Kidney glomerular epithelial cell (primary cell): ENCODE data around the gene LRP5.

Experiments
- DNase-seq: peaks from one replicate; lab custom pipeline; 2025; lab: John Stamatoyannopoulos, UW

The LRP5 gene

DNA sequence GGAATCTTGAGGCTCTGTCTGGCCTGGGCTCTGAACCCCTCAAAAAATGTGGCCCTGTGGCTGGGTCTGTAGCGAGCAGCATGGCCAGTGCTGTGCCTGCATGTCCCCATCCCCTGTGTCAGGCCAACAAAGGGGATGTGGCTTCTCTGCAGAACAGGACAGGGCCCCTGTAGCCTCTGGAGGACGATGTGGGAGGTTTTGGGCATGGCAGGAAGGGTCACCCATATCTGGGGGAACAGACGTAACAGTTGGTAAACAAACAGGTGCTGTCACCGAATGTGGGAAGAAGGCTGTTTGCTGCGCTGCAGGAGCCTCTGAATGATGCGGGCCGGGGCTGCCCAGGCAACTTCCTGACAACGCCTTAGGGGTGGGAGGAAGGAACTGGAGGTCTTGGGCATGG lies 35.0 kb downstream of the LRP5 start:
- DNase-seq = no peak

DNA sequence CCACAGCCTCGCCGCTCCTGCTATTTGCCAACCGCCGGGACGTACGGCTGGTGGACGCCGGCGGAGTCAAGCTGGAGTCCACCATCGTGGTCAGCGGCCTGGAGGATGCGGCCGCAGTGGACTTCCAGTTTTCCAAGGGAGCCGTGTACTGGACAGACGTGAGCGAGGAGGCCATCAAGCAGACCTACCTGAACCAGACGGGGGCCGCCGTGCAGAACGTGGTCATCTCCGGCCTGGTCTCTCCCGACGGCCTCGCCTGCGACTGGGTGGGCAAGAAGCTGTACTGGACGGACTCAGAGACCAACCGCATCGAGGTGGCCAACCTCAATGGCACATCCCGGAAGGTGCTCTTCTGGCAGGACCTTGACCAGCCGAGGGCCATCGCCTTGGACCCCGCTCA lies 35.5 kb downstream of the LRP5 start:
- no peak for DNase-seq

DNA sequence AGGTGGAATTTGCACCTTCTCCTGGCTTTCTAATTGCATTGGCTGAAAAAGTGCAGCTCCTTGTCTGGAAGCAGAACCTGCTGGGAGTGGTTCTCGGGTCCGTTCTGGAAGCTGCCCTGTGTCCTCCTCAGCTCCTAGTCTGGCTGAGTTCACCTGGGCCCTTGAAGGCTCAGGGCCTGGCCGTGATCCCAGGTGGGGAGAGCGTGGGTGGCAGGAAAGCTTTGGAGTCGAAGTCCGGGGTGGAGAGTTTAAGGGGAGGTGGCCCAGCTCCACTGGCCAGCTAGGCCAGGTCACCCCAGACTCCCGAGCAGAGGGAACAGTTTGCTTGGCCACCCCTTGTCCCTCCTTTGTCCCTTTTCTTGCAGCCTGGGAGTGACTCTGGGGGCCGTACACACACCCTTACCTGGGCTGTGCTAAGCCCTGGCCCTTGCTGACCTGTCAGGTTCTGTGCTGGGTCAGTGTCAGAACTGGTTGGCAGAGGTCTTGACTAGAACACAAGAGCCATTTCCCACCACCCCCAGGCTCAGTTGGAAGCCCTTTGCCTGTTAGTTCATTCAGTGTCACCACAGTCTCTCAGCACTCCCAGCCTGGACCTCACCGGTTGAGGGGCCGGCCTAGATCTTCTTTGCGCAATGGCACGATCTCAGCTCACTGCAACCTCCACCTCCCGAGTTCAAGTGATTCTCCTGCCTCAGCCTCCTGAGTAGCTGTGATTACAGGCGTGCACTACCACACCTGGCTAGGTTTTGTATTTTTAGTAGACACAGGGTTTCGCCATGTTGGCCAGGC lies 37.3 kb downstream of the LRP5 start:
- no peak for DNase-seq

DNA sequence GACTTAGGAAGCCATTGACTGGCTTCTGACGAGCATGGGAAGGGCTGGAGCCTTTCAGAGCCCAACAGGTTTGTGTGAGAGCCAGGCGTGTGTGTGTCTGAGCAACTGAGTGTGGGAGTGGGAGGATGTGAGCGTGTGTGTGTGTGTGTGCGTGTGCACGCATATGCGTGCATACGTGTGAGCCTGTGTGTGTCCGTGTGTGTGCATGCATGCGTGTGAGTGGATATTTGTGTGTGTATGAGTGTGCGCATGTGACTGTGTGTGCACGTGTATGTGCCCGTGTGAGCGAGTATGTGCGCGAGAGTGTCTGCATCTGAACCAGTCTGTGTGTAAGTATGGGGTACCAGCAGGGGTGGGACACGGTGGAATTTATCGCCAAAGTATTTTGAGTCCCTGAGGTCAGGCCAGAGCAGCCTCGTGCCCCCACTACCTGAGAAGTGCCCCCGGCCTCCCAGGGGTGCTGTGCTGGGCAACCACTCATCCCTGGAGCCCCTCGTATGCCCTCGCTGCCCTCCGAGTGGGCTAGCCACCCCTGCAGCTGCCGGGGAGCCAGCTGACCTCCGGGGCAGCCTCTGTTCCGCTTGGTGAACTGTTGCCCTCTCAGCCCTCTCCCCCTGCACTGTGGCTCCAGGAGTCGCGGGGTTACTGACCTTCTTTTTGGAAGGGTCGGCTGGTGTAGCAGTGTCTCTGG lies 38.5 kb downstream of the LRP5 start:
- no peak for DNase-seq

DNA sequence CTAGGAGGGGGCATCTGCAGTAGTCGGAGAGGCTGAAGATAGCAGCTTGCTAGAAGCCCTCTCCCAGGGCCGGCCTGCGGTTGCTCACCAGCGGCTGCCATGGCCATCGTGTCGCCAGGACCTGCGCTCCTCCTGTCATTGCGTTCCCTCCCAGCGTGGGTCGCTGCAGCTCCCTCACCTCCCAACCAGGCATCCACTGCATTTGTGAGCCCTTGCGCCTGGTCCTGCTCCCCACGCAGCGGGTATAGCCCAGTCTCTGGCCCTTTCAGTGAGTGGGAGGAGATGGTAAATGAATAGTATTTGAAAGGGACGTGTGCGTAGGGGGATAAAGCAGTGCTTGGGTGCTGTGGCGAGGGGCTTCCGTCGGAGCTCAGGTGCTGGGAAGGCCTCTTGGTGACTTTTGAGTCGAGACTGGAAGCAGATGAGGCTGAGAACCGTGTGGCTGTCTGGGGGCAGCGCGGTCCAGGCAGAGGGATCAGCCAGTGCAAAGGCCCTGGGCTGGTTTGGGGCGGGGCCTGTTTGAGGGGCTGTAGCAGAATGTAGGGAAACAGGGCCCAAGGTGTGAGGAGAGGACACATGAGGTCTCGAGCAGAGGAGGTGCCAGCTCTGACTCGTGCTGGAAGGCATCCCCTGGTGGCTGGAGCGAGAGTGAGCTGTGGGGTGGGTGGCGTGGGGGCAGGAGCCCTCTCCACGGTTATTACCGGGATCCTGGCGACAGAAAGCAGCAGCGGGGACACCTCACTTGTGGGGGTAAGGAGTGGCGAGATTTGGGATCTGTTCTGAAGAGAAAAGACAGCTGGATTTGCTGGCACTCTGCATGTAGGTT lies 39.3 kb downstream of the LRP5 start:
- DNase-seq = no peak

DNA sequence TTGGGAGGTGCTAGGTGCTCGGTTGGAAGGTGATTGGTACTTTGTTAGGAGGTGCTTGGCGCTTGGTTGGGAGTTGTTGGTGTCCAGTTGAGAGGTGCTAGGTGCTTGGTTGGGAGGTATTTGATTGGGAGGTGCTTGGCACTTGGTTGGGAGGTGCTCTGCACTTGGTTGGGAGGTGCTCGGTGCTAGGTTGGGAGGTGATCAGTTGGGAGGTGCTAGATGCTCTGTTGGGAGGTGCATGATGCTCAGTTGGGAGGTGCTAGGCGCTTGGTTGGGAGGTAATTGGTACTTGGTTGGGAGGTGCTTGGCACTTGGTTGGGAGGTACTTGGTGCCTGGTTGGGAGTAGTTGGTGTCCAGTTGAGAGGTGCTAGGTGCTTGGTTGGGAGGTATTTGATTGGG lies 40.2 kb downstream of the LRP5 start:
- DNase-seq = no peak

DNA sequence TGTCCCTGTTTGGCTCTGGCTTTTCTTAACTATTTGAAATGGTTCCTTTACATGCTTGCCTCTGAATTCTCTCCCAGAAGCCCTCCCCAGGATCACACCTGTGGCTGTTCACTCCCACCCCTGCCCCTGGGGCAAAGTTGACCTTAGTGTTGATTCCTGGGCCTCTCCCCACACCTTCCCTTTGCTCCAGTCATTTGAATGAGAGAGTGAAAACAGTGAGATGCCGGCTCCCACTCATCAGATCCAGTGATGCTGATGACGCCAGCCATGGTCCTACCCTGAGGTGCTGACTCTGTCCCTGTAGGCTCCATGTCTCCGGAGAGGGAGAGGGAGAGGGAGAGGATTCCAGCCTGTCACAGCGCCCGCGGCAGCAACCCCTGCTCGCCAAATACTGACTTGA lies 40.7 kb downstream of the LRP5 start:
- DNase-seq = no peak

DNA sequence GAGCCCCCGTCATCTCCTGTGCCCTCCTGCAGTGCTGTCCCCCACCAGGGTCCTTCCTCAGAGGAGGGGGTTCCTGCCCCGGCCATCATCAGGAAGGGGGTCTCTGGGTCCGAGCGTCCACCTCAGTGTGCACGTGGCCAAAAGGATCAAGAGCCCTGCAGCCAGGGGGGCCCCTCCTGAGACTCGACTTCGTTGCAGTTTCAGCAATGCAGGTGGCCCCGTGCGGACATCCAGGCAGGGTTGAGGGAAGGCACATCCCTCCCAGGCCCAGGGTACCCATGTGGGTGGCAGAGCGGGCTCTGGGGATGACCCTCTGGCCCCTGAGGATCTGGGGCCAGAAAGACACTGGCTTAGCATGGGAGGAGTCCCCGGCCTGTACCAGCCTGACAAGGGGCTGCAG lies 41.3 kb downstream of the LRP5 start:
- DNase-seq = no peak

DNA sequence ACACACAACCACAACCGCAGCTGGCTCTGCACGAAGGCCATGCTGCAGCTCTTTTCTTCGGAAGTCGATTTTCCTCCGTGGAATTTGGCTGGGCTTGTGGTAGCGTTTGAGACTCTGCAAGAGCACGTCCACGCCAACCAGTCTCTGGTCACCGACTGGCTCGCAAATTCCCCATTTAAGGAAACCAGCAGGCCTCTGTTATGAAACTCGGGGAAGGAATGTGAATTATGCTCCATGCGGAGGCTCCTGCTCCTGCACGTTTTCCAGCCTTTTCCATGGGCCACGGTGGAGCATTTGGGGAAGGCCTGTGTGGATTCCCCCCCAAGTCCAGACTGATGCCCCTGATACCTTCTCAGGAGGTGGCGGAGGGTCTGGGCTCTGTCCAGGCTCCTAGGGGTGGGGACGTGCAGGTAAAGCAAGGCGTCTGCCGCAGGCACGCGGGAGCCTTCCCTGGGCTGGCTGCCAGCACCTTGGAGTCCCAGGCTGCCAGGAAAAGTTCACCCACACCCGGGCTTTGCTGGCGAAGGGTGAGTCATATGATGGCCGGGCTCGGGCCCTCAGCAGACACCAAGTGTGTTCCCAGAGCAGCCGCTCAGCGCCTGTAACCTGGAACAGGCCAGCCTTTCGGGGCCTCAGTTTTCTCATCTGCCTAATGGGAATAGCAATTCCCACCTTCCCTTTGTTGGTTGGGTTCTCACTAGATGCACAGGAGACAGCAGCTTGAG lies 41.9 kb downstream of the LRP5 start:
- DNase-seq = peak; percentile 12

DNA sequence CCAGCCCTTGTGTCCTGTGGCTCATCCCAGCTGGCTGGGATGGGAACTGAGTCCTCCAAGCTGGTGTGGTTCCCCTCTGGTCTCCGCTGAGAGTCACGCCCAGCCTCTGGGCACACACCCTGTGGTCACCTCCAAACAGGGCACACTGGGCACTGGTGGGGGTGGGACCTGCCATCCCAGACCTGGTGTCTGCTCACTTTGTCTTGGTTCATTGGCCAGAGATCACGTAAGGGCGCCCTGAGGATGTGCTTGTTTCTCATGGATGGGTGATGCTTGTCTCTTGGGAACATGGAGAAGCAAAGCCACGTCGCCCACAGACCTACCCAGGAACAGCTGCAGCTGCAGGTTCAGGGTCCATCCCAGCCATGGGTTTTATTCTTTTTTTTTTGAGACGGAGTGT lies 43.1 kb downstream of the LRP5 start:
- DNase-seq = no peak

DNA sequence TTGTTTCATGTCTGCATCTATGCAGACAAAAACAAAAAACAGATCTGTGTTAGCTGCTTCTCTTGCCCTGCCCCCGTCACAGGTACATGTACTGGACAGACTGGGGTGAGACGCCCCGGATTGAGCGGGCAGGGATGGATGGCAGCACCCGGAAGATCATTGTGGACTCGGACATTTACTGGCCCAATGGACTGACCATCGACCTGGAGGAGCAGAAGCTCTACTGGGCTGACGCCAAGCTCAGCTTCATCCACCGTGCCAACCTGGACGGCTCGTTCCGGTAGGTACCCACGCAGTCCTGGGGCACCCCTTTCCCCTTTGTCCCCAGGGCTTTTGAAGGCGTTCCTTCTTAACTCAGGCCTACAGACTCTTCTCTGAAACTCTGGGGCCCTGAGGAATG lies 45.2 kb downstream of the LRP5 start:
- DNase-seq = no peak

DNA sequence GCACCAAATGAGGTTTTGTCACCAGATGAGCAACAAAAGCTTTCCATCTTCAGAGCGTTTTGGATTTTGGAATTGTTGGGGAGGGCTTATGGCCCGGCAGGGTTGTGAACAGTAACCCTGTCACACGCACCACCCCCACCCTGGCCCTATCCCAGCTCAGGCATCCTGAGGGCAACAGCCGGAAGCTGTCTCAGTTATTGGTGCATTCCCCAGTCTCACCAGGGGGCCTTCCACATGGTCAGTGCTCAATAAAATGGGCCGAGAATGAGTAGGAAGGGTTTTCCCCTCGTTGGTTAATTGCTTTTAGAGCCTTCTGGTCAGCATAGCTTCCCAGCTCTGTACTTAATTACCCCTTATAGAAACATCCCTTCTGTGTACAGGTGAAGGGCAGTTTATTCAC lies 46.0 kb downstream of the LRP5 start:
- no peak for DNase-seq

DNA sequence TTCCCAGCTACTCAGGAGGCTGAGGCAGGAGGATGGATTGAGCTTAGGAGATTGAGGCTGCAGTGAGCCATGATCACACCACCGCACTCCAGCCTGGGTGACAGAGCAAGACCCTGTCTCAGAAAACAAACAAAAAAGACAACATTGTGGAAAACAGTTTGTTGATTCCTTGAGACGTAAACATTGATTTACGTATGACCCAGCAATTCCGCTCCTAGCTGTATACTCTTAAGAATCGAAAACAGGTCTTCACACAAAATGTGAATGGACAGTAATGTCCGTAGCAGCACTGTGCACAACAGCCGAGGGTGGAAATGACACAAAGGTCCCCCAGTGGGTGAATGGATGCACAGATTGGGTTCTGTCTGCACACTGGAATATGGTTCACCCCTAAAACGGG lies 49.3 kb downstream of the LRP5 start:
- no peak for DNase-seq

DNA sequence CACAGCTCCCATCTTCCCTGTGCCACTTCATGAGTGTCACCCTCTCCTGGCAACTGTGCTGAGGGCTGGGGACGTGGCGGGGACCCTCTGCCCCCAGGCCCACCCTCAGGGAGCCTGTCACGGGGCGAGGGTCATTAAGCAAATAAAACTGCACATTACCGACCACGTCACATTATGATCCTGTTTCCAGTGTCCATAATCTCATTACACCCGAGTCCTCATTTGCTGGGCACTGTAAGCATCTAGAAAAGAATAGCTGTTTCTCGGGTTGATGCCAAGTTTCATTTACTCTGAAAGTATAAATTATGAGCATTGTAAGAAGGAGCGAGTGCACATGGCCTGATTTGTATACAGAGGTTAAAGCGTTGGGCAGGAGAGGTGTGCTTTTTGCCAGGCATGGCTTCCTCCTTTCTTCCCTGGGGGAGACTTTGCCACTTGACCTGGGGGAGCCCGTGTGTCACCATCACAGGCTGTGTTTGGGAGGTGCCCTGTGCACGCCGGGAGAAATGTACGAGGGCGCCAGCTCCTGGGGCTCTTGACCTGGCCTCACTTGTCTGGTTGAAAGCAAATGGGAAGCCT lies 50.5 kb downstream of the LRP5 start:
- DNase-seq = no peak

DNA sequence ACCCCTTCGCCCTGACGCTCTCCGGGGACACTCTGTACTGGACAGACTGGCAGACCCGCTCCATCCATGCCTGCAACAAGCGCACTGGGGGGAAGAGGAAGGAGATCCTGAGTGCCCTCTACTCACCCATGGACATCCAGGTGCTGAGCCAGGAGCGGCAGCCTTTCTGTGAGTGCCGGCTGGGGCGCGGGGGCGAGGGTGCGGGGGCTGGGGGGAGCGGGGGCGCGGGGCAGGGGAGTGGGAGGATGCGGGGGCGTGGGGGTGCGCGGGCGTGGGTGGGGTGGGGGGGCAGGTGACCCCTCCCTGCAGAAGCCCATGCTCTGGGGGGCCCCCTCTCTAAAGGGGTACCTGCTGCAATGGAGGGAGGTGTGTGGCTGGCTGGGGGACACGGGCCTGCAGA lies 51.4 kb downstream of the LRP5 start:
- DNase-seq = no peak

DNA sequence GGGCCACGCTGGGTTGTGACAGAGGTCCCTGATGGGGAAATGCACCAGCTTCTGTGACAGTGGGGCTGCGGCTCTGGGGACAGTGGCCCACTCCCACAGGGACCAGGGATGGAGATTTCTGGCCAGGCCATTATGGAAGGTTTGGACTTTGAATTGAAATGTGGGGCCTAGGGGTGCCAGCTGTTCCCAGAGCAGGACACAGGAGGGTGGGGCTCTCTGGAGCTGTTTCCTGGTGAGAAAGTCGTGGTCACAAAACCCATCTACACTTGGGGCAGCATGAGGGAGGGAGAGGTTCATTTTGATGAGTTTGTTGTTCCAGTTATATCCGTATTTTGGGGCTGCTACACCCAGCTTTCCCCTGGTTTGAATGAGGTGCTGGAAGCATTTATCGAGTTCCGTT lies 52.2 kb downstream of the LRP5 start:
- DNase-seq = no peak

DNA sequence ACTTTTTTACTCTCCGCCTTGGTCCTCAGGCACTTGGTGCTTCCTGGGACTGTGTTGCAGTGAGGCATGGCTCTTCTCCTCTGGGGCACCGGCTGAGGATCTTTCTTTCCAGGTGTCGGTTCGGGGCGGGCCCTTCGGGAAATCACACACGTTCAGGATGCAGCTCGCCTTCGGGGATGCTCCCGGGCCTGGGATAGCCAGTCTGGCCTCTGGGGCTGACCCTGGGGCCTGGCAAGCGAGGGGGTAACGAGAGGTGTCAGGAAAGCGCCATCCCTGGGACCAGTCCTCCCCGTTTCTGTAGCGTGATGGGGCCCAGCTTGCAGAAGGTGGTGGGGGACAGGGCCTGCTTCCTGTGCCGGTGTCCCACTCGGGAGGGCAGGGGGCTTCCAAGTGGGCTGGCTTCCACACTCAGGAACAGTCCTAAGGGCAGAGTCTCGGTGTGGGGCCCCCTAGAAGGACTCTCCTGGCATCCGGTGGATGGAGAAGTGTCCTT lies 53.6 kb downstream of the LRP5 start:
- no peak for DNase-seq

DNA sequence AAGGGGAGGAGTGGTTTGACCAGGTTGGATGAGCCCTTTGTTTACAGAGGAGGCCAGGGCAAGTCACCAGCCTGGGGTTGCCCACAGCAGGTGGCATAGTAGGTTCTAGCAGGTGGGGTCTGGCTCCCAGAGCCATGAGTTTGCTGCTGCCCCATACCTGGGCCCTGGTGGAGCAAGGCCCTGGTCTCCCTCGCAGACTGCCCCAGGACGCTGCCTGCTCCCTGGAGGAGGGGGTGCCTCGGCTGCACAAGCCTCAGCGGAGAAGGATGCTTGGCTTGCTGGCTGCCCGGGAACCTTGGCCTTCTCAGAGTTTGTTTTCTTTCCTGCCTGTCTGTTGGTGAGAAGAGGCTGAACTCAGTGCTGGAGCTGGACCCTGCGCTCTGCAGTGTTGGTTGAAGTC lies 54.9 kb downstream of the LRP5 start:
- DNase-seq = no peak

DNA sequence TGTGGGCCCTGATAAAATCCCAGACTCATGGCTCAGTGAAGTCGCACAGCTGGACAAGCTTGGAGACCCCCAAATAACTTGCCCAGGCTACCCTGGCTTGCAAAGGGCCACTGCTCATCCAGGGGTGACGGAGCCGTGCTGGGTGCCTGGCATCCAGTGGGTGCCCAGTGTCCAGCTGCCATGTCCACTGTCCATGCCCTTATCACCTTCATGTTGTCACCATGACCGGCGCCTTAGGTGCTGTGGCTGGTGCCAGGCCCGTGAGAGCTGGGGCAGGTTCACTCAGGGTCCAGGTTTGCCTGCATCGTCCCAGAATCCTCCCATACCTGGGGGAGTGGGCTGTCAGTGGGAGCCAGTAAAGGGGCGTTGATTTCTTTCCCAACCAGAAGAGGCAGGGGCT lies 57.4 kb downstream of the LRP5 start:
- no peak for DNase-seq

DNA sequence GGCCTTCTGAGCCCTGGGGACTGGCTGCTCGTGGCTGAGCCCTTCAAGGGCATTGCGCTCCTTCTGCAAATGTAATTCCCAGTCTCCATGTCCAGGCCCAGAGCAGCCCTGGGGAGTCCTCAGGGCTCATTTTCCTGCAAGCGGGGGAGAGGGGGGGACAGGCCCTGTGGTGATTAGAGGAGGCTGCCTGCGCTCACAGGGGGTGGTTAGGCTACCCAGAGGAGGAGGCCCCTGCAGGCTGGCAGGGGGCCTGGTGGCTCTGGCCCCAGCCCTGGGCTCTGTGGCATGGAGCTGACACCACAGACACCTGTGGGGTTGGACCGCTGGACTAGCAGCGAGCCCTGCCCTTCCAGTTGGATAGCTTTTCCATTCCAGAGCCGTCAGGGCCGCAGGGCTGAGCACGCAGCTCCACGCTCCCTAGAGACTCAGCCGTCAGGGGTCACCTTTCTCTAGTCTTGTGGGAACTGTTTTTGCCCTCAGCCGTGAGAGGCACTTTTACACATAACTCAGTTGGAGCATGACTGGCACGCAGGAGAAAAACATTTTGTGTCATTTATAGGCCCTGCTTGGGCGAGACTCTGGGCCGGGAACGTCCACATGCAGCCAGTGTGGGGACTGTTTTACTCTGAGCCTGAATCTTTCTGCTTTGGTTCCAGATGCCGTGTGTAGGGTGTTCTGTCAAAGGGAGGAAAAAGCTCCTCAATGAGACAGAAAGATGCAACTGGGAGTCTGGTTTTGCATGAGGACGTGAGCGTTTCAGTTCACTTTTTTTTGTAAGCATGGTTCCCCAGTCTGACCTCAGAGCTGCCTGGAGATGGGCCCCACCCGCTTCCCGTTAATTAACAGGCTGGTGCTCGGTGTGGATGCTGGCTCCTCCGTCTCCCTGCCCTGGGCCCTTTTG lies 58.1 kb downstream of the LRP5 start:
- no peak for DNase-seq
